ENCODE results near the gene FBRSL1.

- TF ChIP-seq CTCF (IDR thresholded peaks at IDR 0.05 in 8 of 11, conservative IDR thresholded peaks at IDR 0.05 in 3 of 11) (no peak), POLR2AphosphoS5 (IDR thresholded peaks at IDR 0.05) (no peak), POLR2A (IDR thresholded peaks at IDR 0.05) (no peak)
These were observed 54.5 kb downstream of the FBRSL1 start for GRCh38 chr12:132544498-132544897.
